Activated naive CD4-positive, alpha-beta T cell treated with anti-CD3 and anti-CD28 coated beads, Interleukin-2, amount 50 U/mL, for 24 hours (primary cell): ENCODE data around the gene FBLIM1.

Experiments
- H3K27ac Mint-ChIP-seq: one replicate; pipeline ENCODE4 v1.8.0; 2021; ENCODE audit warnings: mild to moderate bottlenecking, mixed read lengths
- H3K27me3 Mint-ChIP-seq: one replicate; pipeline ENCODE4 v1.8.0; 2021; ENCODE audit warnings: mixed read lengths
- H3K36me3 Mint-ChIP-seq: one replicate; pipeline ENCODE4 v1.8.0; 2021; ENCODE audit warnings: mixed read lengths
- H3K4me1 Mint-ChIP-seq: one replicate; pipeline ENCODE4 v1.8.0; 2021; ENCODE audit warnings: mixed read lengths
- H3K4me3 Mint-ChIP-seq: one replicate; pipeline ENCODE4 v1.8.0; 2021; ENCODE audit warnings: mild to moderate bottlenecking, mixed read lengths
- H3K9me3 Mint-ChIP-seq: one replicate; pipeline ENCODE4 v1.8.0; 2021; ENCODE audit warnings: mixed read lengths

Gene FBLIM1

DNA sequence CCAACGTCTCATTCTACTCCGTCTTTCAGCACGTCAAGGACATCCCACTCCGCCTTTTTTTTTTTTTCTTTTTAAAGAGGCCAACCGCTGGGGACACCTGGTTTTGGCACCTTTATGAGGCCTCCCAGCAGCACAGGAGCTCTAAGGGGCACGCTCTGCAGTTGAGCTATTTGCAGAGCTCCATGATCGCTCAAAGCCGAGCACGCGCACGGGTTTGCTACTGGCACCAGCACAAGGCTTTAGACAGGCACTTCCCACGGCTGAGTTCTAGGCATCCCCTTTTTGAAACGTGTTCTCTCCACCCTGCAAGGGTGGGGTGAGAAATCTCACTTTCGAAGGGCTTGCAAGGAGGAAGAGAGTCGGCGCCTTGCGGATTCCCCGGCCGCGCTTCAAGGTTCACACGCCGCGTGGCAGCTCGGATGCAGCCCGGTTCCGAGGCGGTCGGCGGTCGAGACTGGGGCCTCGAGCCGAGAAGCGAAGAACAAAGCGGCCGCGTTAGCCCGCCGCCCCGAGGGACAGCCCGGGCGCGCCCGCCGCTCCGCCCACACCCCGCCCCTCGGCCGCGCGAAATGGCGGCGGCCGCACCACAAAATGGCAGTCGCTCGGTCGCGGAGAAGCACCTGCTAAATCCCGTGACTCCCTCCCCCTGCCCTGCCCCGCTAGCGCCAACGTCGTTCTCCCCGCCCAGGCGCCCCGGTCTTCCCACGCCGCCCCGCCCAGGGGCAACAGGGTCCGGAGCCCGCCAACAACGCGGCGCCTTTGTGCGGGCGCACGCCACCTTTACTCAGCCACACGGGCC is 76.0 kb downstream of the FBLIM1 start:
- Mint-ChIP-seq H3K9me3 (no peaks in the 10 kb centered on the region), H3K36me3 (peaks cover 4% of the 10 kb centered on the region), H3K27me3 (no peaks in the 10 kb centered on the region), H3K4me1 (peaks cover 33% of the 10 kb centered on the region), H3K4me3 (peak overlapping the region; percentile 95), H3K27ac (peak overlapping the region; percentile 97)

GRCh38 chr1:15835205-15835740 is 76.7 kb downstream of the FBLIM1 start:
- Mint-ChIP-seq H3K4me1 (peaks cover 26% of the 10 kb centered on the region), H3K4me3 (peak overlapping the region; percentile 95), H3K9me3 (no peaks in the 10 kb centered on the region), H3K27me3 (no peaks in the 10 kb centered on the region), H3K36me3 (peaks cover 4% of the 10 kb centered on the region), H3K27ac (peak overlapping the region; percentile 97)

DNA sequence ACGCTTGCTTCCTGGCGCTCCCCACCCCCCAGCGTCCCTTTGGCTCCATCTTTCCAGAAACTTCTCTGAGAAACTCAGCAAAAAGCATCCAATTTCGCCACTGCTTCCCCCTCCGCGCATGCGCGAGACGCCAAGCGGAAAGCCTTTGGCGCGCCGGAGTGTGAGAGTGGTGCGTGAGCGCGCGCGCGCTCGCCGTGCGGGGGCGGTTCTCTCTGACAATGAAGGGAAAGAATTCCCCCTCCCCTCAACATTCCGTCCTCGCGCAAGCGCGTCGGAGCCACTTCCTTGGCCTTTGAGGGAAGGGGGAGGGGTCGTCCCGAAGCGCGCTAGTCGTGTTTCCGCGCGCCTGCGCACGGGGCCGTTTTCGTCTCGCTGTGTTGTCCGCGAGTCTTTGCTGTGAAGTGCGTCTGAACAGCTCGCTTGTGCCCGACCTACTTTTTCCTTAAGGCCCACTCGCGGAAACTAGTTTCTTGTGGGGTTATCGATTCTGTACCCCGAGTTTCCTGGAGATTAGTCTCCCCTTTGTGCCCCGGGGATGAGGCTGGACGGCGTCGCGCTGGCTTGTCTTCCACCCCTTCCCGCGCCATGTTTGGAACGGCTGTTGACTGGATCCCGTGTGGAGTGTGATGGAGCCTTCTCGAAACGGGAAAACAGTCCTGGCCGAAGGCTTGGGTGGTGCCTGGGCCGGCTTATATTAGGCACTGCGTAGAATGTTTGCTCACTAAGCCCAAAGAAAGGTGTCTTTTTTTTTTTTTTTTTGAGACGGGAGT is 77.3 kb downstream of the FBLIM1 start:
- no peaks in the 10 kb centered on the region for H3K9me3 Mint-ChIP-seq
- no peaks in the 10 kb centered on the region for H3K27me3 Mint-ChIP-seq
- peaks cover 25% of the 10 kb centered on the region for H3K4me1 Mint-ChIP-seq
- H3K4me3 Mint-ChIP-seq: peak overlapping the region; percentile 95
- H3K36me3 Mint-ChIP-seq: peaks cover 4% of the 10 kb centered on the region
- peak overlapping the region; percentile 97 for H3K27ac Mint-ChIP-seq
